ENCODE results near the gene OR4N2.
"Not testable (repeated sequence)": the region's sequence is repeated elsewhere in the genome, so short reads cannot be mapped to it uniquely, and the experiment has no call there.

The OR4N2 gene

DNA sequence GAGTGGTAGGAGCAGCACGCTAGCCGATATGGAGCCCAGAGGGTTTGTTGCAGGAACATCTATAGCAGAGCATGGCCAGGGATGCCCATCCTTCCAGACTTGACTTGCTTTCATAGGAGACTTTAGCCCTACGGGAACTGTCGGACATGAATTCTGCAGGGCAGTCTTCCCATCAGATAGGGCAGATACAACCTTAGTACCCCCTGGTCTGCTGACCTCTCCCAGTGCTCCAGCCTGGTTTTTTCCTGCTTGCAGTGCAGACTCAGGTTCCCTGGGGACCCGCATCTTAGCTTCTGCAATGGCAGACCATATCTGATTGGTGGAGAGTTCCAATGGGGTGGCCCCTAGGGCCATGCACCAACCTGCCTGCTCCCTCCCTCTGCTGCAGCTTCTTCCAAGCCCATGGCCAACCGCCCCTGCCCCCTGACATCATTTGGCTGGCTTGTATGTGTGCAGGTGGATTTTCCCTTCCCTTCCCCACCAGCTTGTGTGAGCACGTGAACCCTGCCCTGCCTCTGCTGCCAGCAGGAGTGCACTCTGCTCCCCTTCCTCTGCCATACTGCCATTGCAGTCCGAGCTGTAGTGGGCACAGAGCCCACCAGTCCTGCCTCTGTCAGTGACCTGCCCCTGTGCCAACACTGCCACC lies 30.8 kb downstream of the OR4N2 start:
- DNase-seq (ENCODE audit: low read depth, low spot score); H3K36me3 ChIP-seq (ENCODE audit: control insufficient read depth, insufficient read depth, low read length); H3K4me1 ChIP-seq (ENCODE audit: control insufficient read depth, insufficient read depth, low read length); H3K27me3 ChIP-seq (ENCODE audit: control insufficient read depth, insufficient read depth, low read length); H3K27ac ChIP-seq (ENCODE audit: low read length); H3K4me3 ChIP-seq (ENCODE audit: low read length): not testable (repeated sequence)
- H3K9me3 ChIP-seq (ENCODE audit: control insufficient read depth, insufficient read depth, low read length) = peaks cover 26% of the 10 kb centered on the region
- WGBS (ENCODE audit: insufficient coverage, insufficient read length) = no CpG with 5 or more reads among the region's 8 CpGs

DNA sequence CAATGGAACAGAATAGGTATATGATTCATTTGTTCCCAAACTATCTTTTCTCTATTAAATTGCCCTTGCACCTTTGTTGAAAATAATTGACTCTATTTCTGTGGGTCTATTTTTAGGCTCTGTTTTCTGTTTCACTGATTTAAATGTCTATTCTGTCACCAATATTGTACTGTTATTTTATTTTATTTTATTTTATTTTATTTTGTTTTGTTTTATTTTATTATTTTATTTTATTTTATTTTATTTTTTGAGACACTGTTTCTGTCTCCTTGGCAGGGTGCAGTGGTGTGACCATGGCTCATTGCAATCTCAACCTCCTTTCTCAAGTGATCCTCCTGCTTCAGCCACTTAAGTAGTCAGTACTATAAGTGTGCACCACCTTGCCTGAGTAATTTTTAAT lies 34.9 kb downstream of the OR4N2 start:
- no peak overlapping the region for H3K4me3 ChIP-seq (ENCODE audit: low read length)
- H3K4me1 ChIP-seq (ENCODE audit: control insufficient read depth, insufficient read depth, low read length) = no peaks in the 10 kb centered on the region
- H3K36me3 ChIP-seq (ENCODE audit: control insufficient read depth, insufficient read depth, low read length) = no peaks in the 10 kb centered on the region
- DNase-seq (ENCODE audit: low read depth, low spot score) = no peak
- no peaks in the 10 kb centered on the region for H3K27me3 ChIP-seq (ENCODE audit: control insufficient read depth, insufficient read depth, low read length)
- peaks cover 23% of the 10 kb centered on the region for H3K9me3 ChIP-seq (ENCODE audit: control insufficient read depth, insufficient read depth, low read length)
- H3K27ac ChIP-seq (ENCODE audit: low read length) = no peak overlapping the region

DNA sequence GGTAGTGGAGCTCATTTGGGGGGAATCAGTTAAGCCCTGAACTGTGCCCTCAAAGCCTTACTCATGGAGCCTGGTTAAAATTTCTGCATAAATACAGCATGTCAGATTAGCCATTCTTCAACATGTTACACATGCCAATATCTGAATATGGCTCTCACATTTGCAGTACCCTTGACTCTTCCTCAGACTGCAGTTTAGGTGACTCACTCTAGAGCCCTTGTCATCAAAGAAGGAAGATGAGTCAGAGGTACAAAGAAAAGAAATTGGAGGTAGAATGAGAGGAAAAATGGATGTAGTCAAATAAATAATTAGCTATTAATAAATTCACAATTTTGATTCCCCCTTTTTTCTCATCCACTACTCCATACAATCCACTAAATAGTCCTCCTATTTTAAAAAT lies 47.8 kb downstream of the OR4N2 start:
- peaks cover 9% of the 10 kb centered on the region for H3K9me3 ChIP-seq (ENCODE audit: control insufficient read depth, insufficient read depth, low read length)
- no peak overlapping the region for H3K27ac ChIP-seq (ENCODE audit: low read length)
- no peaks in the 10 kb centered on the region for H3K27me3 ChIP-seq (ENCODE audit: control insufficient read depth, insufficient read depth, low read length)
- no peaks in the 10 kb centered on the region for H3K36me3 ChIP-seq (ENCODE audit: control insufficient read depth, insufficient read depth, low read length)
- no peaks in the 10 kb centered on the region for H3K4me1 ChIP-seq (ENCODE audit: control insufficient read depth, insufficient read depth, low read length)
- H3K4me3 ChIP-seq (ENCODE audit: low read length) = no peak overlapping the region
- DNase-seq (ENCODE audit: low read depth, low spot score) = no peak

DNA sequence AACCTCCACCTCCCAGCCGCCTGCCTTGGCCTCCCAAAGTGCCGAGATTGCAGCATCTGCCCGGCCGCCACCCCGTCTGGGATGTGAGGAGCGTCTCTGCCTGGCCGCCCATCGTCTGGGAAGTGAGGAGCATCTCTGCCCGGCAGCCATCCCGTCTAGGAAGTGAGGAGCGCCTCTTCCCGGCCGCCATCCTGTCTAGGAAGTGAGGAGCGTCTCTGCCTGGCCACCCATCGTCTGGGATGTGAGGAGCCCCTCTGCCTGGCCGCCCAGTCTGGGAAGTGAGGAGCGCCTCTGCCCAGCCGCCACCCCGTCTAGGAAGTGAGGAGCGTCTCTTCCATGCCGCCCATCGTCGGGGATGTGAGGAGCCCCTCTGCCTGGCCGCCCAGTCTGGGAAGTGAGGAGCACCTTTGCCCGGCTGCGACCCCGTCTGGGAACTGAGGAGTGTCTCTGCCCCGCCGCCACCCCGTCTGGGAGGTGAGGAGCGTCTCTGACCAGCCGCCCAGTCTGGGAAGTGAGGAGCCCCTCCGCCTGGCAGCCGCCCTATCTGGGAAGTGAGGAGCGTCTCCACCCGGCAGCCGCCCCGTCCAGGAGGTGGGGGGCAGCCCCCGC lies 62.6 kb downstream of the OR4N2 start:
- WGBS (ENCODE audit: insufficient coverage, insufficient read length) = no CpG with 5 or more reads among the region's 39 CpGs
- not testable (repeated sequence) for H3K27me3 ChIP-seq (ENCODE audit: control insufficient read depth, insufficient read depth, low read length)

DNA sequence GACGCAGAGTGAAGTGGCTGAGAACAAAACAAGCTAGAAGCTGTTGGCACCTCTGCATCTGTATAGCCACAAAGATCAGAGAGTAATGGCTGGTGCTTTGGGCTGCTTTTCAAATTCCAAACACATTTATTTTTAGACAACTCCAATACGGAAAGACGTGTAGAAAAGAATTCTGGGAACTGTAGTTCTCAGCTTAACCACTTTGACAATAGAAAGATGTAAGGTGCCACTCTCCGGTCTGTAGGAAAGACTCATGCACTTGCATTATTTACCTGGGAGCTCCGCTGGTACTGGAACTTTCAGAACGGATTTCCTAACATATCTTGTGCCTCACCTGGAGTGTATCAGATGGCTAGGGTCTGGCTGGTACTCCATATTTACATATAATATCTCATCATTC lies 69.6 kb downstream of the OR4N2 start:
- H3K4me3 ChIP-seq (ENCODE audit: low read length) = no peak overlapping the region; the same call in 1 of the 2 replicates
- DNase-seq (ENCODE audit: low read depth, low spot score) = no peak
- H3K27ac ChIP-seq (ENCODE audit: low read length) = no peak overlapping the region
- H3K9me3 ChIP-seq (ENCODE audit: control insufficient read depth, insufficient read depth, low read length) = peaks cover 18% of the 10 kb centered on the region
- no peaks in the 10 kb centered on the region; the same call in 1 of the 2 replicates for H3K27me3 ChIP-seq (ENCODE audit: control insufficient read depth, insufficient read depth, low read length)
- H3K4me1 ChIP-seq (ENCODE audit: control insufficient read depth, insufficient read depth, low read length) = no peaks in the 10 kb centered on the region
- WGBS (ENCODE audit: insufficient coverage, insufficient read length) = no CpG with 5 or more reads among the region's 6 CpGs
- H3K36me3 ChIP-seq (ENCODE audit: control insufficient read depth, insufficient read depth, low read length) = no peaks in the 10 kb centered on the region

More for the DNA sequence above, 62.6 kb downstream of the OR4N2 start:
- not testable (repeated sequence) for H3K36me3 ChIP-seq (ENCODE audit: control insufficient read depth, insufficient read depth, low read length); DNase-seq (ENCODE audit: low read depth, low spot score); H3K27ac ChIP-seq (ENCODE audit: low read length); H3K4me3 ChIP-seq (ENCODE audit: low read length); H3K4me1 ChIP-seq (ENCODE audit: control insufficient read depth, insufficient read depth, low read length)
- peaks cover 15% of the 10 kb centered on the region for H3K9me3 ChIP-seq (ENCODE audit: control insufficient read depth, insufficient read depth, low read length)

DNA sequence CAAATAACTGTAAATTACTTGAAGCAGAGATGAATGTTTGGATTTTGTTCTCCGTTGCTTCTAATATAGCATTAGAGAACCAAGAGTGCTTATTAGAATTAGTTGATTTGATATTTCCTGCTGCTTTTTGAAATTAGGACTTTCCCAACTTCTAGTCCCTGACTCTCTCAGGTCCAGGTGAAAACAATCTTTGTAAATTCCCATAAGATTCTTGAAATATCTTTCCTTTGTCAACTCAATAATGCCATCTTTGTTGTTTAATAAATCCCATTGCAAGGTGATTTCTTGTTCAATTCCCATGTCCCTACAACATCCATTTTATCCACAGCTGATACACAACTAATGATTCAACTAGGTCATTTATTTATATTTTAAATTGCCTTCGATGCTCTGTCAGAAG lies 71.3 kb downstream of the OR4N2 start, which contains the start of gene OR4K2:
TSS of gene OR4K2 (plus strand) at position 301 of the 400 bp plus-strand sequence. CDS start 1,126 bp downstream, outside the sequence.
- H3K36me3 ChIP-seq (ENCODE audit: control insufficient read depth, insufficient read depth, low read length) = no peaks in the 10 kb centered on the region
- no peak within 1 kb of the TSS for H3K4me3 ChIP-seq (ENCODE audit: low read length)
- H3K27ac ChIP-seq (ENCODE audit: low read length) = no peak within 1 kb of the TSS
- no peak for DNase-seq (ENCODE audit: low read depth, low spot score)
- WGBS (ENCODE audit: insufficient coverage, insufficient read length) = no CpG with 5 or more reads among the region's 2 CpGs
- no peaks in the 10 kb centered on the region for H3K4me1 ChIP-seq (ENCODE audit: control insufficient read depth, insufficient read depth, low read length)
- no peaks in the 10 kb centered on the region; the same call in 1 of the 2 replicates for H3K27me3 ChIP-seq (ENCODE audit: control insufficient read depth, insufficient read depth, low read length)
- H3K9me3 ChIP-seq (ENCODE audit: control insufficient read depth, insufficient read depth, low read length) = peaks cover 9% of the 10 kb centered on the region

DNA sequence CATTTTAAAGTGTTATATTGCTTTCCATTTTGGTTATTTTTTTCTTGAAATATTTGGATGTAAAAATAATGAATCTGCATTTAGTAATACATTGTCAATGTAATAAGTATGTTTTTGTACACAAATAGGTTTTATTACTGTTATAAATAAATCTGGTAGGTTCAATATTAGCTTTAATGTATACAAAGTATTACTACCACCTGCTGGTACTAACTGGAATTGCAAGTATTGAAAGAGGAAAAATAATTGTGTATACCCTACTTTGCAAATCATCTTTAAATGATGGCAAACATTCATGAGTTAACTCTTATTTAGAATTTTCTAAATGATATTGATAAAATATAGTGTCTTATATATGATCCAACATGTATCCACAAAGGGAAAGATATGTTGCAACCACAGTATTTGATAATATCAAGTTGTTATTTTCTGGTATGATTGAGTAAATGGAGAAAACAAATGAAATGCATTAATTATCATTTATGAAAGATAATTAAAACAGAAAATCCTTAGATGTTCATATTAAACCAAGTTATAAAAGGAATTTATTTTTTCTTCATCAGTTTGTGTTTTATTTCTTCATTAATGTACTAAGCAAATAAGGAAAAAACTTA lies 74.6 kb downstream of the OR4N2 start:
- Histone ChIP-seq H3K36me3 (ENCODE audit: control insufficient read depth, insufficient read depth, low read length) (no peaks in the 10 kb centered on the region), H3K9me3 (ENCODE audit: control insufficient read depth, insufficient read depth, low read length) (peaks cover 11% of the 10 kb centered on the region), H3K4me3 (ENCODE audit: low read length) (no peak overlapping the region), H3K4me1 (ENCODE audit: control insufficient read depth, insufficient read depth, low read length) (no peaks in the 10 kb centered on the region), H3K27me3 (ENCODE audit: control insufficient read depth, insufficient read depth, low read length) (no peaks in the 10 kb centered on the region; the same call in 1 of the 2 replicates), H3K27ac (ENCODE audit: low read length) (no peak overlapping the region)
- no peak for DNase-seq (ENCODE audit: low read depth, low spot score)

All from iPS DF 6.9 (cell line).